Progenitor cell of endocrine pancreas (in vitro differentiated cells): Measurements from ENCODE around the gene NUP188. TPM values are rescaled to one million over a fixed set of nuclear protein-coding genes. Genes with fewer than 3 reads are reported as not detected.
"Not testable (repeated sequence)": the region's sequence is repeated elsewhere in the genome, so short reads cannot be mapped to it uniquely, and the experiment has no call there.

ENCODE experiments used
- DNase-seq: peaks from one replicate; pipeline ENCODE4 v3.0.0; 2021; ENCODE audit warnings: low spot score; ENCODE audit not compliant: unreplicated experiment
- H3K27ac Mint-ChIP-seq: 2 replicates; pipeline ENCODE4 v1.8.0; 2021; ENCODE audit warnings: mild to moderate bottlenecking, moderate library complexity, mixed read lengths
- H3K27me3 Mint-ChIP-seq: 2 replicates; pipeline ENCODE4 v1.8.0; 2021; ENCODE audit warnings: mixed read lengths
- H3K36me3 Mint-ChIP-seq: 2 replicates; pipeline ENCODE4 v1.8.0; 2022; ENCODE audit warnings: mixed read lengths; ENCODE audit not compliant: insufficient read depth
- H3K4me1 Mint-ChIP-seq: 2 replicates; pipeline ENCODE4 v1.8.0; 2021; ENCODE audit warnings: low read depth, mixed read lengths
- H3K4me3 Mint-ChIP-seq: 2 replicates; pipeline ENCODE4 v1.8.0; 2021; ENCODE audit warnings: low read depth, mild to moderate bottlenecking, moderate library complexity, mixed read lengths
- H3K9me3 Mint-ChIP-seq: 2 replicates; pipeline ENCODE4 v1.8.0; 2021; ENCODE audit warnings: low read depth, mixed read lengths
- CTCF ChIP-seq: fragments of 200-600 bp; sonication (generic); IDR thresholded peaks from one replicate; pipeline ENCODE4 v1.5.0; 2021; ENCODE audit warnings: antibody characterized with exemption, mild to moderate bottlenecking; ENCODE audit not compliant: unreplicated experiment
- total RNA-seq: library from RNA; stranded (reverse); gene quantifications from 2 replicates; pipeline ENCODE4 v1.2.1, GENCODE V29; 2021

Gene NUP188
- total RNA-seq, 1 donor from 2014 or later: 74.8 TPM

- no peak for DNase-seq
- Mint-ChIP-seq H3K4me1 (peaks cover 15% of the 10 kb centered on the region), H3K27me3 (no peaks in the 10 kb centered on the region), H3K36me3 (no peaks in the 10 kb centered on the region), H3K27ac (no peak overlapping the region), H3K4me3 (no peak overlapping the region), H3K9me3 (no peaks in the 10 kb centered on the region)
- TF ChIP-seq CTCF: no peak
These were observed 85.7 kb downstream of the NUP188 start for GRCh38 chr9:129033216-129033615.

DNA sequence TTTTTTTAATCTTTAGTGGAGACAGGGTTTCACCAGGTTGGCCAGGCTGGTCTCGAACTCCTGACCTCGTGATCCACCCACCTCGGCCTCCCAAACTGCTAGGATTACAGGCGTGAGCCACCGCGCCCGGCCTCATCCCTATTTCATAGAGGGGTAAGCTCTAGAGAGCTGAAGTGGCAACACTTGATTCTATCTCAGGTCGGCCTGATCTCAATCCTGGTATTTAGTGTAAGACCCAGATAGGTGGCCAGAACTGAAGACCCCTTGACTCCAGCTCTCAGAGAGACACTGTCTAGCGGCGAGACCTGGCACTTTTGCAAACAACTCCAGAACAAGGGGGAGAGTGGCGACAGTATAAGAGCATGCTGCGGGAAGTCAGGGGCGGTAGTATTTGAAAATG is 88.3 kb downstream of the NUP188 start:
- Mint-ChIP-seq H3K4me3 (peak overlapping the region; percentile 93), H3K4me1 (peaks cover 11% of the 10 kb centered on the region), H3K27ac (peak overlapping the region; percentile 86)
- not testable (repeated sequence) for H3K36me3 Mint-ChIP-seq, H3K9me3 Mint-ChIP-seq, DNase-seq, H3K27me3 Mint-ChIP-seq

DNA sequence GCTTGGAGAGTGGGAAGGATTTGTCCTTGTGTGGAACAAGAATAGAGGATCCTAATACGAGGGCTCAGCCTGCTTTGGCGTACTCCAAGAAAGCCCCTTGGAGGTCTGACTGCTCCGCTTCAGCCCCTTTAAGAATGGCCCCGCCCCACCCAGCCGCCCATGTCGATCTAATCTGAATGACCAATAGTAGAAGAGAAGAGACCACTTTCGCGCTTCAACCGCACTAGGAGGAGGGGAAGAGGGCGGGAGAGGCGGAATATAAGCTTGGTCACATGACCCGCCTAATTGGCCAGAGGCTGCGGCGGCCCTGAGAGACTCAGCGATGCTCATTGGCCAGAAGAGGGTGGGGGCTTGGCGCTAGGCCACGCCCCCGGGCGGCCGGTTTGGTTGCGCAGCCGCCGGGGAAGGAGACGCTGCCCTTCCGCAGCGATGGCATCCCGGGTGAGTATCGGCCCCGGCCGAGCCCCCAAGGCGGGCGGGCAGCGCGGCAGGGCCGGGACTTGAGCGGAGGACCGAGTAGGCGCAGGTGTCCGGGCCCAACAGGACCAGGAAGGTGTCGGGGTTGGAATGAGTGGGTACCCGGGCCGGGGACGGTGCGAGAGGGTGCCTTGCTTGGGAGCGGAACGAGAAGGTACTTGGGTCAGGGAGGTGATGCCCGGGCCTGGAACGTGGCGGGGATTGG is 88.9 kb downstream of the NUP188 start, which contains the start of gene MIGA2:
MIGA2 (plus strand) TSS at position 386 of the 682 bp plus-strand sequence. CDS start 3,969 bp downstream, outside the sequence.
- peak; percentile 87 for DNase-seq
- TF ChIP-seq CTCF: no peak
- Mint-ChIP-seq H3K27ac (peak within 1 kb of the TSS; percentile 86), H3K4me1 (peaks cover 11% of the 10 kb centered on the region), H3K9me3 (no peaks in the 10 kb centered on the region), H3K27me3 (no peaks in the 10 kb centered on the region), H3K4me3 (peak within 1 kb of the TSS; percentile 93), H3K36me3 (no peaks in the 10 kb centered on the region)

DNA sequence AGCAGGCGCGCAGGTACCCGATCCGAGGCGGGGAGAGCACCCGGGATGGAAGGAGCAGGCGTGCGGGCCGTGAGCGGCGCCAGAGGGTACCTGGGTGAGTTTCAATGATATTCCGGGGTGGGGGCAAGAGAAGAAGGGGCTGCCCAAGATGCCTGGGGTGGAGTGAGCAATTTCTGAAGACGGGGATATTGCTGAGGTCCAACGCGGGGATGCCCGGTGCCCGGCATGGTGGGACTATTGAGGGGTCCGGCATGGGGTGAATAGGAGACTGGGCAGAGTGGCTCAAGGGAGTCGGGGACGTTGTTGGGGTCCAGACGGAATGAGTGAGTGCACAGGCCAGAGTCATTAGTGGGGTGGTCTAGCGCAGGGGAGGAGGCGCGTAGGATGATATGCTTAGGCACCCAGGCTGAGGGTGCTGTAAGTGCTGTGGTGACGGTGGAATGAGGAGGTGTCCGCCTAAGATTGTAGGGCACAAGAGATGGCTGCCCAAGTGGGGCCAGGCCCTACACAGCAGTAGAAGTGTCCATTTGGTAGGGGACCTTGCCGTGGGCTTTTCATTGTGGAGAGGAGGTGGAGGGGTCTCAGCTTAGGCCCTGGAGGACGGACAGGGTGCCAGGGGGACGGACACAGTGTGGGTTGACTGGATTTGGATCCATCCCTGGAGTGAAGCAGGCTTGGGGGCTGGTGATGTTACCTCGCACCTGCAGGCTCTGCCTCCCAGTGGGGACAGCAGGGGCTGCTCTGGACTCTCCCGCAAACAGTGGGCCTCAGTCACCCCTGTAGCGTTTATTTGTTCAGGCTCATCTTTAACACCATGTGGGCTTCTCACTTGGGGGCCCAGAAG is 89.6 kb downstream of the NUP188 start:
- Mint-ChIP-seq H3K4me3 (peak overlapping the region; percentile 93), H3K27me3 (no peaks in the 10 kb centered on the region), H3K4me1 (peaks cover 11% of the 10 kb centered on the region), H3K36me3 (peaks cover 1% of the 10 kb centered on the region), H3K27ac (peak overlapping the region; percentile 86), H3K9me3 (no peaks in the 10 kb centered on the region)
- no peak for TF ChIP-seq CTCF
- DNase-seq: no peak

- Mint-ChIP-seq H3K27me3 (no peaks in the 10 kb centered on the region), H3K27ac (no peak overlapping the region), H3K36me3 (peaks cover 7% of the 10 kb centered on the region), H3K4me1 (peaks cover 11% of the 10 kb centered on the region), H3K9me3 (no peaks in the 10 kb centered on the region), H3K4me3 (peak overlapping the region; percentile 93)
- no peak for DNase-seq
- no peak for TF ChIP-seq CTCF
These were observed 90.2 kb downstream of the NUP188 start for GRCh38 chr9:129037767-129038098.
